ENCODE data around the gene ST6GALNAC4.

Gene ST6GALNAC4

GRCh38 chr9:127925959-127926905, 9.4 kb upstream of the ST6GALNAC4 start:
- no peak overlapping the region for H3K4me3 ChIP-seq (ENCODE audit: low read depth, low read length)
- TF ChIP-seq CTCF (IDR thresholded peaks at IDR 0.05; ENCODE audit: borderline replicate concordance, insufficient read depth, low read depth, low read length): no peak

GRCh38 chr9:127924736-127925444, 8.0 kb upstream of the ST6GALNAC4 start:
- H3K4me3 ChIP-seq (ENCODE audit: low read depth, low read length): no peak overlapping the region
- TF ChIP-seq CTCF (IDR thresholded peaks at IDR 0.05; ENCODE audit: borderline replicate concordance, insufficient read depth, low read depth, low read length): no peak

GRCh38 chr9:127923771-127924170, 6.9 kb upstream of the ST6GALNAC4 start:
- H3K4me3 ChIP-seq (ENCODE audit: low read depth, low read length): no peak overlapping the region
- TF ChIP-seq CTCF (IDR thresholded peaks at IDR 0.05; ENCODE audit: borderline replicate concordance, insufficient read depth, low read depth, low read length): no peak

- TF ChIP-seq CTCF (IDR thresholded peaks at IDR 0.05; ENCODE audit: borderline replicate concordance, insufficient read depth, low read depth, low read length): no peak
These were observed 6.2 kb upstream of the ST6GALNAC4 start for GRCh38 chr9:127923046-127923445.

GRCh38 chr9:127921557-127922120, 4.8 kb upstream of the ST6GALNAC4 start:
- peak; percentile 95 for TF ChIP-seq CTCF (IDR thresholded peaks at IDR 0.05; ENCODE audit: borderline replicate concordance, insufficient read depth, low read depth, low read length)
- no peak overlapping the region for H3K4me3 ChIP-seq (ENCODE audit: low read depth, low read length)

More at GRCh38 chr9:127923046-127923445, 6.2 kb upstream of the ST6GALNAC4 start:
- no peak overlapping the region for H3K4me3 ChIP-seq (ENCODE audit: low read depth, low read length)

- no peak for TF ChIP-seq CTCF (IDR thresholded peaks at IDR 0.05; ENCODE audit: borderline replicate concordance, insufficient read depth, low read depth, low read length)
- H3K4me3 ChIP-seq (ENCODE audit: low read depth, low read length): no peak overlapping the region
These were observed 4.0 kb upstream of the ST6GALNAC4 start for GRCh38 chr9:127920794-127921193.
